ENCODE results near the gene NCK1.

The NCK1 gene

GRCh38 chr3:136861890-136862616 is at the start of gene NCK1:
NCK1 (plus strand) TSS chr3:136862208; CDS start chr3:136928002, 65,794 bp downstream.
- peak; percentile 94 to 97 (median 96) for DNase-seq

GRCh38 chr3:136817448-136817847 is 44.6 kb upstream of the NCK1 start:
- DNase-seq = no peak

GRCh38 chr3:136818191-136818768 is 43.7 kb upstream of the NCK1 start:
- DNase-seq = no peak

- DNase-seq = peak in 1 of 4 experiments; percentile 2
Measured at GRCh38 chr3:136818769-136819391, 43.1 kb upstream of the NCK1 start, which contains the start of gene SLC35G2. SLC35G2 (plus strand) TSS chr3:136819126; CDS start chr3:136854461, 35,335 bp downstream.

DNA sequence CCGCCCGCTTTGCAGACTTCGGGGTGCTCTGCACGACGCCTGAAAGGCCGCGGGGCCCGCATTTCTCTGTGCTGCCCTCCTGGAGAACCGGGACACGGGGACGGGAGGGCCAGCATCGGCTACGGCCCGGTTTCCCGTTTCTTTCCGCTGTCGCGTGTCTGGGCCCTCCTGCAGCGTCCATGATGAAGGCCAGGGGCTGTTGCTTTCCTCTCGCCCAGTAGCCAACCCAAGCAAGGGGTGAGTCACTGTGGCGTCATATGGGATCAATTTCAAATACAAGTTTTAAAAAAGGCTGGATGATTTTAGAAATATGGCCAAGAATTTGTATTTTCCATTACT is 42.6 kb upstream of the NCK1 start:
- DNase-seq = no peak

- peak in 2 of 4 experiments; percentile 0 to 2 for DNase-seq
Measured at GRCh38 chr3:136819731-136820679, 42.0 kb upstream of the NCK1 start.

DNA sequence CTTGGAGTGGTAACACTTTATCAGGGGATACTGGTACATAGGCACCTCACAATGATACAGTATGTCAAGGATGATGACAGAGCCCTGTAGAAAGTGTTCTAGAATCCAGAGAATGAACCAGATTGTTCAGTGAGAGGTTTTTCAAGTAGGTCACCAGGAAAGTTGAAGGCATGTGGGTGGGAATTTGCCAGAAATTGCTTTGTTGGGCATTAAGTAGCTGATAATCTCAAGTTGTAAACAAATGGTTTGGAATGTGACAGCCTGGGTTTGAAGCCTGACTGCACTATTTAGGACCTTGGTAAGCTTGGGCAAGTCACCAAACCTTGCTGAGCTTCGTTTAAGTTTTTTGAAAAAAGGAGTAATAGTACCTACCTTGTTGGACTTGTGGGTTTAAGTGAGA is 30.5 kb upstream of the NCK1 start:
- DNase-seq = no peak

DNA sequence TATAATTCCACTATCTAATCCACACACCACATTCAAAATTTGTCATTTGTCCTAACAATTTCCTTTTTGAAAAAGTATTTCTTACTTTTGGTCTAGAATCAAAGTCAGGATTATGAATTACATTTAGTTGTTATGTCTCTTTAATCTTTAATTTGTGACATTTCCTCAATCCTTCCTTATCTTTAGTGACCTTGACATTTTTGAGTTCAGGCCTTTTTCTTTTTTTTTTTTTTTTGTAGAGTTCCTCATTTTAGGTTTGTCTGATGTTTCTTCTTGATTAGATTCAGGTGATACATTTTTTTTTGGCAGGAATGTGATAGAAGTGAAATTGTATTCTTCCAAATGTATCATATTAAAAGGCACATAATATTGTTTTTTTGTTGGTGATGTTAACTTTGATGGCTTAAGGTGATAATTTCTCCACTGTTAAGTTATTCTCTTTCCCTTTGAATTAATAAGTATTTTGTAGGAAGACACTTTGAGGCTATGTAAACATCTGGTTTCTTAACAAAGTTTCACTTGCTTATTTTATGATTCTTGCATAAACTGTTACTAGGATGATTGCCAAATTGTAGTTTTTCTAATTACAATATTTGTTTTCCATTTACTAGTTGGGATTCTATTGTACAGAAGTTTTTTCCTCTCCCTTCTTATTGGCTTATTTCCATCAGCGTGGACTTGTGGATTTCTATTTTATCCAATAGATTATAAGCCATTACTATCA is 26.8 kb upstream of the NCK1 start:
- no peak for DNase-seq

DNA sequence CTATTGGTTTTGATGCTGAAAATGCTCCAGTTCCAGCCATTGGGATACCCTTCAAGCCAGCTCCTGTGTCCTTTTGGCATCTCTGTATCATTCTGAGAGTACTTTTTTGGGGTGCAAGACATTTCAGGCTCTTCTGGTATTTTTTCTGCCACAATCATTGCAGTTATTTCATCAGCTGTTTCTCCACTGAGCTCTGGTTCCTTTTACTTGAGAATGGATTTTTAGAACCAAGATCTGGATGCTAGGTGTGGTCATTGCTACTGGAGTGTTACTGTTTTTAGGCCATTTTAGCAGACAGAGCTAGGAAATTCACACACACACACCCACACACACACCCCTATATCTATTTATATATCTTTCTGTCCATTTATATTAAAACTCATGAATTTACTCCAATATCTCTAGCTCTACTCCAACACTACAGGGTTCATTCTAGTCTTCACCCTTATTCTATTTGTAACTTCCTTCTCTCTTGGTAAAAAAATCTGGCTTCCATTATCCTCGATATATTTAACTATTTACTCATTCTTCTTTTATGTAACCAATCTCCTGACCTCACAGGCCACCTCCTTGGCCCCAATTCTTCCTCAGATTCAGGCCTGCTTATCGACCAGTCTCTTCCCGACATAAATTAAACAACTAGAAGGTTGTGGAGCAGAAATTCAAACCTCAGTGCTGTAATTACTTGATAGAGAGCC is 26.0 kb upstream of the NCK1 start:
- DNase-seq = no peak

- no peak for DNase-seq
Measured at GRCh38 chr3:136836511-136837156, 25.4 kb upstream of the NCK1 start.

DNA sequence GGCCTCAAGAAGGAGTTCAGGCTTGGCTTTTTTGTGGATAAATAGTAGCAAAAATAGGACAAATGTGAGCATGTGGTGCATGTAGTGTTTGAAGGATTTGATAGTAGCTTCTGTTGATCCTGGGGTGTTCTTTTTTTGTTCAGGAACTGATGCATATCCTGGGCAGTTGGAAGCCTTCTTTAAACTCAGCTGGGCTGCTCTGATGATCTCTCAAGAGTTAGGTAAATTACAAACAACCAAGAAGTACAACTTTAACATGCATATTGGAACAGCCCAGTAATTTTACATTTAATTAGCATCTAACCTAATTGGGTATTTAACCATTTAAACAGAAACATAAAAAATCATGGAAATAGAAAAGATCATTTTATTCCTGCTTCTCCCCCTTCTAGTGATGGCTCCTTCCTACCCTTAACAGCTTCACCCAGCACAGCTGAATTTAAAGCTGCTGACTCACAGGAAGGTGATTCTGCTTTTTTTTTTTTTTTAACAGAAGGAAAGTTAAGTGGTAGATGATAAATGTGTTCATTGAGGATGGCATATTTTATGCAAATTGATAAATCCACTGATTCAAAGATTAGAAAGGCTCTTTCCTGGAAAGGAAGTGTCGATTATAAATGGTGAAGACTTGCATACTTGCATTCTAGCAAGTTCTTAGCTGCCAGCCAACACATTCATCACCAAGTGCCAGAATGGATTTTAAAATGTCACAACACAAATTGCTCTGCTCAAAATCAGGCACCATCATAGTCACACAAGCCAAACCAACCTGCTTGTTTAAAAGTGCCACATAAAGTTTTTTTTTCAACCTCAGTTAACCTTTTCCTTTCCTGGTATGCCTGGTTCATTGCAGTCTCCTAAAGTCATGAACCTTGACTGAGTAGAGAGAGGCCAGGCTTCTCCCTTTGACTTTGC is 23.1 kb upstream of the NCK1 start:
- no peak for DNase-seq

DNA sequence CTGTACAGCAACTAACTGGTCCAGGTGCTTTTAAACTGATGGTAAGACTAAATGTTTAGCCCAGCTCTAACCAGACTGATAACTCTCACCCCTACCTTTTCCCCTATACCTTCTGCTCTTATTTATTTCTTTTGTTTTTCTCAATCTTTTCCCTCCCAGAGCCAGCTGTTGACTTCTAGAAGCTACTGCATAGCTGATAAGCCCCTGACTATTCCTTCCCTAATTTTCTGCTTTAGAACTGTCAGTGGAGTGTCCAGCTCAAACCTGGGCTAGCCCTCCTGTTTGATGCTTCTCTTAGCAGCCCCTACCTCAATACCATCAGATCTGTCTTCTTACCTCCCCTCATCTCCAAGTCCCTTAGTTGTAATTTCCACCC is 22.5 kb upstream of the NCK1 start:
- no peak for DNase-seq

- DNase-seq = no peak
Measured at GRCh38 chr3:136840252-136840651, 21.8 kb upstream of the NCK1 start.

- no peak for DNase-seq
Measured at GRCh38 chr3:136842294-136842693, 19.7 kb upstream of the NCK1 start.

GRCh38 chr3:136844724-136845123 is 17.3 kb upstream of the NCK1 start:
- DNase-seq = no peak

DNA sequence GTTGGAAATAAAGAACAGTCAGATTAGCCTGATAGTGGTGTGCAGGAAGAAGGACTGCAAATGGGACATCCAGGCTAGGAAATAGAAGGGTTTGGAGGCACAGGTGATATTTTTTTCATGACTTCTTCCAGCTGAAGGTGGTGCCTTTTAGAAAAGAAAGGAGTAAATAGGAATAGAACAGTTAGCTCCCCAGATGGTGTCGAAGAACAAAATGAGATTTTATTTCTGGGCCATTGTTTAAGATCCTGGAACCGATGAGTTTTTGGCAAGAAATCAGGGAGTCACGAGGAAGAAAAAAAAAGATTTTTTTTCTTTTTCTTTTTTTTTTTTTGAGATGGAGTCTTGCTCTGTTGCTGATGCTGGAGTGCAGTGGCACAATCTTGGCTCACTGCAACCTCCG is 9.8 kb upstream of the NCK1 start:
- no peak for DNase-seq

GRCh38 chr3:136856665-136857064 is 5.3 kb upstream of the NCK1 start:
- no peak for DNase-seq

DNA sequence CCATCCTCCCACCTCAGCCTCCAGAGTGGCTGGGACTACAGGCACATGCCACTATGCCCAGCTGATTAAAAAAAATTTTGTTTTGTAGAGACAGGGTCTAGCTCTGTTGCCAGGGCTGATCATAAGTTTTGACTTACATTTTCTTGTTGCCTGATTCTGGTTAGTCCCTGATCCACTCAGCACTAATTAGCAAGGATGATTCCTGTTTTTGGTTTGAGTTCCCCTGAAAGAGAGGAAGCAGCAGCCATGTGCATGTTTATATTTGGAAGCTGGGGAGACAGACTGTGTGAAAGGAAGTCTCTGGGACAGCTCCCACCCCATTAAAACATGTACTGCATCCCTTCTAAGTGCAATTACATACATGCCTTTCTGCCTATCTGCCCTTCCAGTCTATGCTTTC is 3.6 kb upstream of the NCK1 start:
- no peak for DNase-seq

DNA sequence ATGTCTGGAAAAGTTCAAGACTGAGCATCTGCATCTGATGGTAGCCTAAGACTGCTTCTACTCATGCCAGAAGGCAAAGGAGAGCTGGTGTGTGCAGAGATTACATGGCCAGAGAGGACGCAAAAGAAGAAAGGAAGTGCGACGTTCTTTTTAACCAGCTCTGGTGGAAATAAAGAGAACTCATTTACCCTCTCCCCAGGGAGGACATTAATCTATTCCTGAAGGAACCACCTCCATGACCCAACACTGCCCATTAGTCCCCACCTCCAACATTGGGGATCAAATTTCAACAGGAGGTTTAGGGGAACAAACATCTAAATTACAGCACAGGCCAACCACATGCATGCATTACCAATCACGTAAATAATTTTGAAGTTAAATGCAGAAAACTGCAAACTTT is 1.5 kb upstream of the NCK1 start:
- DNase-seq = no peak
